Hematopoietic multipotent progenitor cell (in vitro differentiated cells): Measurements from ENCODE around the gene GIT2. TPM values are rescaled to one million over a fixed set of nuclear protein-coding genes. Genes with fewer than 3 reads are reported as not detected.

Experiments
- DNase-seq, 3 donors: peaks; one replicate each; pipeline ENCODE4 v3.0.0-alpha.2; 2011 to 2015; ENCODE audit warnings: low read depth in 2 of 3, low spot score in 2 of 3
- total RNA-seq: library from RNA; depleted of rRNA; stranded (reverse); fragments of >200 nt; gene quantifications from one replicate; pipeline ENCODE4 v1.2.3, GENCODE V29; 2012

GIT2 gene
- total RNA-seq, 1 donor, result 88.3 TPM

GRCh38 chr12:110007881-110008280 is 11.7 kb upstream of the GIT2 start:
- DNase-seq, result peak in 1 of 3 donors; percentile 50

DNA sequence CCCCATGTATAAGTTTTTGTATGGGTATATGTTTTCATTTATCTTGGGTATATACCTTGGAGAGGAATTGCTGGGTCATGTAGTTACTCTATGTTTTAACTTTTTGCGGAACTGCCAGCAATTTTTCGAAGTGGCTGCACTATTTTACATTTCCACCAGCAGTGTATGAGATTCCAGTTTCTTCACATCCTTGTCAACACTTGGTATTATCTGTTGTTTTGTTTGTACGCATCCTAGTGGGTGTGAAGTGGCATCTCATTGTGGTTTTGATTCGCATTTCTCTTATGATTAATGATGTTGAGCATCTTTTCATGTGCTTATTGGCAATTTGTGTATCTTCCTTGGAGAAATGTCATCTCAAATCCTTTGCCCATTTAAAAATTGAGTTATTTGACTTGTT is 9.9 kb upstream of the GIT2 start:
- DNase-seq, result no peak

GRCh38 chr12:110005319-110005973 is 9.3 kb upstream of the GIT2 start:
- DNase-seq, result no peak

DNA sequence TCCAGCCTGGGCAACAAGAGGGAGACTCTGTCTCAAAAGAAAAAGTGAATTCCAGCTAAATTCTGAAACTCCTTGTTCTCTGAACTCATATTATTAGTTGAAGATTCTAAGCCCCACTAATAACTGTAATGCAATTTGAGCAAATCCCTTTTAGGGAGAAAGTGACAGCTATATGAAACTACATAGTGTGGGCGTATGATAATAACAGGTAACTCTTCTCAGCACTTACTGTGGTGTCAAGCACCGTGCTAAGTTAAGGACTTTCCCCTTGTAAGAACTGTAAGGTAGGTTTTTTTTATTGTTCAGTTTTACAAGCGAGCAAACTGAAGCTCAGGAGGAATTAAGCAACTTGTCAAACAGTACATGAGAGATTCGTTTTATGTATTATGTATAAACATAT is 8.4 kb upstream of the GIT2 start:
- no peak for DNase-seq

DNA sequence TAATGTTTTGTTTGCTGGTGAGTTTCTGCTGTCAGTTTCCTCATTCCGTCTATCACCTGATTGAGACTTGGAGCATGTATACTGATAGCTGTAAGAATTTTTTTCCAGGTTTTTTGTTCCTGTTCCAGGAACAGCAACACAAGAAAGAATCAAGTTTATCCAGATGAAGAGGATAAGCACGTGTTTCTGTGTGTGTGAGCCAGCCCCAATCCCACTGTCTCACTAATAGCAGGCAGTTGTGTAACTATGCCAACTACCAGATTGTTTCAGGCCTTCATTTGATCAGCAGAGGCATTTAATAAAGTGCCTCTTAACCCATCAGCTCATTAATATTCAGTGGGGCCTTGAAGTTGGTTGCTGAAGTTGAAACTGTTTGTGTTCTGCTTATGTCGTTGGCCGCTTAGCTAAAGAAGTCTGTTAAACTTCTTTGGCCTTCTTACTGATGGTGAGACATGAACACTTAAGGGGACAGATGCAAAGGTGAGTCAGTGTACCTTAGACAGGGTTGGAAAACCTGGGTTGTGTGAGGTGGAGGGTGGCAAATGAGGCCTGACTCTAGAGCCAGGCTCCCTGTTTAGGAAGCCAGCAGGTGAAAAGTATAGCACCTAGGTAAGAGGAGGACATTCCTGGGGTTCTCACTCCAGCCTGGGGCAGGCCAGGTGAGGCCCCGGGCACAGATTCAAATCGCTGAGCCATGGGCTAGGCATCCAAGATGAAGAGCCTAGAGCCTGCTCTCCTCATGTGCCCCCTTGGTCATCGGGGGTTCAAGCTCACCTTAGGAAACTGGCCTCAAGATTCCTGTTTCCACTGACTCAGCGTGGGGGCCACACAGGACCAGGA is 6.7 kb upstream of the GIT2 start:
- no peak for DNase-seq

- DNase-seq, result no peak
Measured at GRCh38 chr12:110001596-110001995, 5.4 kb upstream of the GIT2 start.

GRCh38 chr12:109999983-110000505 is 3.9 kb upstream of the GIT2 start:
- DNase-seq, result no peak

DNA sequence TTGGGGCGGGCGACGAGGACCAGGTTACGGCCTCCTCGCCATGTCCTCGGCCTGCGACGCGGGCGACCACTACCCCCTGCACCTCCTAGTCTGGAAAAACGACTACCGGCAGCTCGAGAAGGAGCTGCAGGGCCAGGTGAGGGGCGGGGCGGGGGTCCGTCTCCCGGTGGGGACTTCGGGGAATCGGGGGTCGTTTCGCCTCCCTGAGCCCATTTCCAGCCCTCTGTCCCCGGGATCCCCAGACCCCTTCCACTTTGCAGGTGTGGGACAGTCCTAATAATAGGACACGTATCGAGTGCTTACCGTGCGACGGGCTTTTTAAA is 3.4 kb upstream of the GIT2 start:
- DNase-seq, result no peak

DNA sequence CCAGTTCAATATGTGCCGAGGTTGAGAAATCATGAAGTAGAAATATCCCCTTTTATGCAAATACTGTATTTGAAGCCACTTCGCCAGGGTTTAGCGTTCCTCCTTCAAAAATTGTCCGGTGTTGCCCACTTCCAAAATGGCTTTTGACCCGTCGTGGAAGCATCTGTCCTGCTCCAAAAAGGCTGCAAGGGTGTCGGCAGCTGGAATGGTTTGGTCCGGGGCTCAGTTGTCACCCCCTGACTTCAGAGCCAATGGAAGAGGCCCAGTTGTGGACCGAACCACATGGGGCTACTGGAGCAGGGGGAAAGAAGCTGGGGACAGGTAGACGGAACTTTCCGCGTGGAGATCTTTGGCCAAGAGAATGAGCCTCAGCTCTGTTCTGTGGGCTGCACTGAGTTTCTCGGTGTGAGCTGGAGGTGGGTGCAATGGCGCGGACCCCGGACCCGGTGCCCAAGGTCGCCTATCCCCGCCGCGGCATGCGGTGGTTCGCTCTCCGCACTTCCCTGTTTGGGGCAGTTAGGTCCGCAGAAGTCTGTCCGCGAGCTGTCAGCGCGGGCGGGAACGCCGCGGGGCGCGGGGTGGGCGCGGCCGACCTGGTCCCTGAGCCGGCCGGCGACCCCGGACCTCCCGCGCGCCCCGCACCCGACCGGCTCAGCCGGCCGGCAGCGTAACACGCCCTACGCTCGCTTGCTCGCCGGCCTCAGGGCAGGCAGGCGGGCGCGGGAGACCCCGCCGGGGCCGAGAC is 2.9 kb upstream of the GIT2 start, which contains the start of gene ANKRD13A:
Gene ANKRD13A (plus strand): TSS at position 527 of the 745 bp plus-strand sequence. CDS start 259 bp downstream, outside the sequence.
- DNase-seq, result peak; percentile 82 to 98 (median 97)

DNA sequence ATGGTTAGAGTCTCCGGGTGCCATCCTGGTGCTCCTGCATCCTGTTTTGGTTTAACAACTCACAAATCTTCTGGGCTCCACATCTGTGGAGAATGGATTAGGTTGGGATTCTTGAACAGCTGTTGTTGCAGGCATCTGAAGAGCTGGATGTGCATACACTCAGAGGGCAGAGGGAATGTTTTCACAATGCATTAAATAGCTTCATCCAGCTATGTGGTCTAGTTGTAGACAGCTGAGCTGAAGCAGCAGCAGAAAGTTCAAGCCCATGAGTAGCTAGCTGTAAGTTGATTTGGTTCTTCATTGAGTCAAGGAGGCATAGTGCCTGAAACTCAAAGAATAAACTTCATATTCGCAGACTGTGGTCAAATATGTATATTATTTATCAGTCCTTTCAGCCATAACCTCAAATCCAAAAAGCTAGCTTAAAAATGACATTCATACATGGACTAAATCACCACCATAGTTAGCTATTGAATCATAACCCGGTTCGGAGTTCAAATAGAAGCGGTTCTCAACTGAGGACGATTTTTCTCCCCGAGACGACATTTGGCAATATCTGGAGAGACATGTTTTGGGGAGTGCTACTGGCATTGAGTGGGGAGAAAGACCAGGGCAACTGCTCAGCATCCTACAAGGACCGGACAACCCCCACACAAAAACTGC is 2.2 kb upstream of the GIT2 start:
- no peak for DNase-seq

GRCh38 chr12:109997393-109997792 is 1.2 kb upstream of the GIT2 start:
- no peak for DNase-seq

DNA sequence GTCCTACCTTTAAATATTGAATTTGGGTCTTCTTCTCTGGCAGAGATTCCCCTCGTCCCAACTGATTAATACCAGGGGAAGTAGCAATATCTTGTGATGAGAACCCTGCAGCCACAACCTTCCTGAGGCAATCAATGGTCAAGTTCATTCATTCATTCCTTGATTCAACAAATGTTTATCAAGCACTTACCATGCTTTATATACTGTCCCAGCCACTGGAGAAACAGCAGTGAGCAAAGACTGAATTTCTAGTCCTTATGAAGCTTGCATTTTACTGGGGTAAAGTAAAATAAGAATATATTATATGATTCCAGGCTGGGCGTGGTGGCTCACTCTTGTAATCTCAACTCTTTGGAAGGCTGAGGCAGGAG is 300 bp upstream of the GIT2 start:
- no peak for DNase-seq

DNA sequence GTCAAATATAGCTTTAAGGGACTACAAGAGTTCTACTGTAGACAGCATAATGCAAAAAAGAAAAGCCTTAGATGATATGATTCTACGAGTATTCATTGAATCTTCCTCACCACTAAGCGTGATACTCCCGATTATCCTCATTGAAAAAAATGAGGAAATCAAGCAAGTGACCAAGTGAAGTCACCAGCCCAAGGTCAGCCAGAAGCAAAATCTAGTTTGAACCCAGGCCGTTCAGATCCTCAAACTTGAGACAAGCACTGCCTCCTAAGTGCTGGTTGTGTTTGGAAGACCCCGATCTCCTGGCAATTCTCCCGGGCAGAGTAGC is 845 bp downstream of the GIT2 start:
- DNase-seq, result no peak

DNA sequence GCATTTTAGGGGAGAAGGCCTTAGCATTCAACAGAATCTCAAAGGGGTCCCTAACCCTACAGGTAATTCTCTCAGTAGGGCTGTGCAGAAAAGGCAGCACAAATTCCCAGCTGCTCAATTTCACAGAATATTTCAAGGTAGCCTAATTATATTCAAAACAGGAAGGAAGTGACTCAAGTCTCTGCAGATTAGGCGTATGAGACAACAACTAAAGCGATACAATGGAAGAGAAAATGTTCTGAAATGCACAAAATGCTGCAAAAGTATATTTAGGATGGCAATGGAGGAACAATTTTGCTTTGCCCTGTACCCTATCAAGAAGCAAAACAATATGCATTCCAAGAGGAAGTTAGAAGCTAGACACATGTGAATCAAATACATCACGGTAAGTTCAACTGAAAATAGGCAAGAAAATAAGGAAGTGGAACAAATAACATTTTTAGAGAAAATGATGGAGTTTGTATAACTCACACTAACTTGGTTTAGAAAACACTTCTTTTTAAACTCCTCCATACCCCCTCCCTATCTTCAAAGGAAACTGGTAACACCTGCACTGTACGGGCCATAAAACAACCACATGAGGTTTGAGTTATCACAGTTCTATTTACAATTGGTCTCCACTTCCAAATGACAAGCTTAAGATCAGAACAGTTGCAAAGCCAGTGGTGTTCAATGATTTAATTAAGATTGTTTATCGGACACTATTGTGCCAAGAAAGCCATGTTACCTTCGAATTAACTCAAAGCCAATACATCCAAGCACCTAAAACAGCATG is 1.6 kb downstream of the GIT2 start:
- peak in 2 of 3 donors; percentile 46 to 47 for DNase-seq

- DNase-seq, result no peak
Measured at GRCh38 chr12:109993091-109993490, 3.1 kb downstream of the GIT2 start.

- no peak for DNase-seq
Measured at GRCh38 chr12:109991586-109991985, 4.6 kb downstream of the GIT2 start.

- no peak for DNase-seq
Measured at GRCh38 chr12:109989380-109989779, 6.8 kb downstream of the GIT2 start.

GRCh38 chr12:109988903-109989302 is 7.3 kb downstream of the GIT2 start:
- DNase-seq, result no peak

GRCh38 chr12:109988274-109988673 is 7.9 kb downstream of the GIT2 start:
- no peak for DNase-seq

DNA sequence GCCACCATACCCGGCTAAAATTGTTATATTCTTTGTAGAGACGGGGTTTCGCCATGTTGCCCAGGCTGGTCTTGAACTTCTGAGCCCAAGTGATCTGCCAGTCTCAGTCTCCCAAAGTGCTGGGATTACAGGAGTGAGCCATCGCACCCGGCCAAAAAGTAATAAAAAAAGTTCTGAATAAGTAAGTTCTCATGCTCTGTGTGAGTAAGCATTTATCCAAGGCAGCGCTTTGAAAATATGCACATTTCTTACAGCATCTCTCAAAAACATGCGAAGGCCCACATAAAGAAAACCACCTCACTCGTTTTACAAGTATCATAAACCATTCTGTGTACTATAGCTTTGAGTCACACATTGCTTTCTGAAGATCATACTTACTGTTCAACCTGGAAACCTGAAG is 8.6 kb downstream of the GIT2 start:
- DNase-seq, result no peak
